ENCODE data around the gene KRT85. TPM values are rescaled to one million over a fixed set of nuclear protein-coding genes. Genes with fewer than 3 reads are reported as not detected.

The KRT85 gene
- total and polyA plus RNA-seq, 2 donors (not counting 3 experiments of a cell fraction or from before 2014, with no cell fraction given): not detected

DNA sequence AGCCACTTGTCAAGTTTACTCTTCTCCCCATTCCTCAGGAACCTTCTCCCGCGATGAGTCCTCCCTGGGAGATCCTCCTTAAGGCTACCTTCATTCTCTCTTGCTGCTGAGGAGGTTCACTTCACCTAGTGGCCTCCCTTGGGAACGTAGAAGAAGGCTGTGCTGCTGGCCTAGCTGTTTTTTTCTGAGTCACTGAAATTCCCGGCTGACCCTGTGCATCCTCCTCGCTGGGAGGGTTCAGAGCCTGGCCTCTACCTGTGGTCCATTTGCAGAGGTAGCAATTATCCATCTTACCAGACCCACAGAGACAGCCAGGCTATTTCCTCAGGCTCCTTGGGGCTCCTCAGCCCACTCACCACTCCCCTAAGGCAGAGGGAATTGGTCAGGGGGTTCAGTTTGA, 34.2 kb upstream of the KRT85 start:
- ChIA-PET POLR2A (no interaction called here), CTCF (interaction anchor here (1.1 to 1.3 kb wide), 3 partner anchors 12 to 469 kb away, joined by 4 to 6 read pairs (median 5); no protein-coding TSS in a partner anchor)
- Histone ChIP-seq H3K79me2 (ENCODE audit: control insufficient read depth, insufficient read depth, low read length) (no peaks in the 10 kb centered on the region), H2AFZ (ENCODE audit: low read depth, low read length) (no peak overlapping the region), H3K9me1 (replicated peaks; ENCODE audit: control insufficient read depth, extremely low read depth, insufficient read depth, low read length) (no peaks in the 10 kb centered on the region), H3K4me2 (ENCODE audit: insufficient read depth, low read length) (no peak overlapping the region), H3K4me3 (replicated peaks in 1 of 3; ENCODE audit: insufficient read depth in 1 of 3, low read depth in 1 of 3, low read length in 3 of 3) (no peak overlapping the region), H4K20me1 (replicated peaks; ENCODE audit: control insufficient read depth, extremely low read depth, insufficient read depth, low read length) (no peaks in the 10 kb centered on the region), H3K36me3 (ENCODE audit: control insufficient read depth in 2 of 2, extremely low read depth in 1 of 2, insufficient read depth in 2 of 2, low read length in 2 of 2) (no peaks in the 10 kb centered on the region), H3K27ac (ENCODE audit: insufficient read depth, low read depth, low read length) (no peak overlapping the region), H3K27me3 (ENCODE audit: control insufficient read depth in 2 of 2, insufficient read depth in 2 of 2, low read length in 2 of 2) (peaks cover 0 to 5% of the 10 kb centered on the region in 2 experiments), H3K4me1 (ENCODE audit: control insufficient read depth, extremely low read depth, insufficient read depth, low read length) (no peaks in the 10 kb centered on the region), H3K9me3 (replicated peaks; ENCODE audit: control insufficient read depth, insufficient read depth, low read length) (no peaks in the 10 kb centered on the region), H3K9ac (replicated peaks; ENCODE audit: extremely low read depth, insufficient read depth, low read length) (no peak overlapping the region)
- TF ChIP-seq EZH2 (IDR thresholded peaks at IDR 0.05; ENCODE audit: borderline replicate concordance, low read depth, low read length, severe bottlenecking) (no peak), FOS (IDR thresholded peaks at IDR 0.05; ENCODE audit: borderline replicate concordance, insufficient read depth, low read length) (no peak), POLR2AphosphoS5 (IDR thresholded peaks at IDR 0.05; ENCODE audit: insufficient read depth, low read depth, low read length) (no peak), JUN (IDR thresholded peaks at IDR 0.05; ENCODE audit: borderline replicate concordance, insufficient read depth, insufficient read length, low read depth) (no peak), POLR2A (IDR thresholded peaks at IDR 0.05; ENCODE audit: low read depth, low read length) (no peak)
- DNase-seq (ENCODE audit: low read depth, low spot score): no peak
- no peak for FAIRE-seq
- no TSS peak for BruUV-seq (replicated peaks)
- intact Hi-C loops (cut with micrococcal nuclease): no loop called here
- dilution Hi-C loops (cut with MboI; ENCODE audit: extremely low pct_ligation_motif_present, low sequenced_read_pairs): no loop called here

GRCh38 chr12:52400906-52401305, 33.6 kb upstream of the KRT85 start:
- H4K20me1 ChIP-seq (replicated peaks; ENCODE audit: control insufficient read depth, extremely low read depth, insufficient read depth, low read length): no peaks in the 10 kb centered on the region
- no peaks in the 10 kb centered on the region for H3K36me3 ChIP-seq (ENCODE audit: control insufficient read depth in 2 of 2, extremely low read depth in 1 of 2, insufficient read depth in 2 of 2, low read length in 2 of 2)
- H3K4me3 ChIP-seq (replicated peaks in 1 of 3; ENCODE audit: insufficient read depth in 1 of 3, low read depth in 1 of 3, low read length in 3 of 3): no peak overlapping the region
- no peak overlapping the region for H2AFZ ChIP-seq (ENCODE audit: low read depth, low read length)
- FAIRE-seq (no peak), DNase-seq (ENCODE audit: low read depth, low spot score) (no peak)
- intact Hi-C loops (cut with micrococcal nuclease) (no loop called here), dilution Hi-C loops (cut with MboI; ENCODE audit: extremely low pct_ligation_motif_present, low sequenced_read_pairs) (no loop called here)
- ChIA-PET POLR2A (no interaction called here), CTCF (interaction anchor here (1.1 to 1.3 kb wide), 3 partner anchors 12 to 470 kb away, joined by 4 to 6 read pairs (median 5); no protein-coding TSS in a partner anchor)
- H3K27ac ChIP-seq (ENCODE audit: insufficient read depth, low read depth, low read length): no peak overlapping the region
- H3K4me2 ChIP-seq (ENCODE audit: insufficient read depth, low read length): no peak overlapping the region
- H3K9me1 ChIP-seq (replicated peaks; ENCODE audit: control insufficient read depth, extremely low read depth, insufficient read depth, low read length): no peaks in the 10 kb centered on the region
- no peaks in the 10 kb centered on the region for H3K79me2 ChIP-seq (ENCODE audit: control insufficient read depth, insufficient read depth, low read length)
- H3K9ac ChIP-seq (replicated peaks; ENCODE audit: extremely low read depth, insufficient read depth, low read length): no peak overlapping the region
- TF ChIP-seq GATA2 (IDR thresholded peaks at IDR 0.05; ENCODE audit: insufficient read depth, insufficient read length, low read depth, low read length) (no peak), POLR2A (IDR thresholded peaks at IDR 0.05; ENCODE audit: low read depth, low read length) (no peak), EZH2 (IDR thresholded peaks at IDR 0.05; ENCODE audit: borderline replicate concordance, low read depth, low read length, severe bottlenecking) (no peak), CTCF (IDR thresholded peaks at IDR 0.05; ENCODE audit: extremely low read depth in 1 of 2, insufficient read depth in 1 of 2, low read depth in 1 of 2, low read length in 2 of 2) (no peak), POLR2AphosphoS5 (IDR thresholded peaks at IDR 0.05; ENCODE audit: insufficient read depth, low read depth, low read length) (no peak), JUN (IDR thresholded peaks at IDR 0.05; ENCODE audit: borderline replicate concordance, insufficient read depth, insufficient read length, low read depth) (no peak), MAX (IDR thresholded peaks at IDR 0.05; ENCODE audit: insufficient read depth, insufficient read length) (no peak), FOS (IDR thresholded peaks at IDR 0.05; ENCODE audit: borderline replicate concordance, insufficient read depth, low read length) (no peak), MYC (IDR thresholded peaks at IDR 0.05; ENCODE audit: low read depth, low read length) (no peak)
- H3K9me3 ChIP-seq (replicated peaks; ENCODE audit: control insufficient read depth, insufficient read depth, low read length): no peaks in the 10 kb centered on the region
- peaks cover 0 to 5% of the 10 kb centered on the region in 2 experiments for H3K27me3 ChIP-seq (ENCODE audit: control insufficient read depth in 2 of 2, insufficient read depth in 2 of 2, low read length in 2 of 2)
- no TSS peak for BruUV-seq (replicated peaks)
- no peaks in the 10 kb centered on the region for H3K4me1 ChIP-seq (ENCODE audit: control insufficient read depth, extremely low read depth, insufficient read depth, low read length)

All from endothelial cell of umbilical vein (primary cell).